SJSA1 (cell line): ENCODE measurements around the gene SBNO1. TPM values are rescaled to one million over a fixed set of nuclear protein-coding genes. Genes with fewer than 3 reads are reported as not detected.
"Not testable (repeated sequence)": the region's sequence is repeated elsewhere in the genome, so short reads cannot be mapped to it uniquely, and the experiment has no call there.

ENCODE experiments used
- DNase-seq, 2 experiments: peaks; one replicate each; pipeline ENCODE4 v3.0.0-alpha.2; 2015 to 2020; ENCODE audit warnings: low spot score in 2 of 2, low read depth in 1 of 2
- H3K27ac ChIP-seq: fragments of 250-450 bp; sonication (Bioruptor Pico); 2 replicates; pipeline ENCODE4 v1.5.1; 2020; ENCODE audit warnings: mild to moderate bottlenecking, moderate library complexity
- H3K27me3 ChIP-seq: fragments of 250-450 bp; sonication (Bioruptor Pico); replicated peaks from 2 replicates; pipeline ENCODE4 v1.5.1; 2020; ENCODE audit warnings: mild to moderate bottlenecking, moderate library complexity
- H3K36me3 ChIP-seq: fragments of 250-450 bp; sonication (Bioruptor Pico); 2 replicates; pipeline ENCODE4 v1.5.1; 2020; ENCODE audit warnings: mild to moderate bottlenecking
- H3K4me1 ChIP-seq: fragments of 250-450 bp; sonication (Bioruptor Pico); replicated peaks from 2 replicates; pipeline ENCODE4 v1.6.1; 2021; ENCODE audit warnings: mild to moderate bottlenecking
- H3K4me3 ChIP-seq: fragments of 250-450 bp; sonication (Bioruptor Pico); 2 replicates; pipeline ENCODE4 v1.5.1; 2020; ENCODE audit warnings: mild to moderate bottlenecking
- H3K9me3 ChIP-seq: fragments of 250-450 bp; sonication (Bioruptor Pico); replicated peaks from 2 replicates; pipeline ENCODE4 v1.5.1; 2020; ENCODE audit warnings: mild to moderate bottlenecking
- total RNA-seq: library from RNA; depleted of rRNA; stranded (reverse); fragments of >200 nt; shearing (Covaris generic); gene quantifications from 2 replicates; pipeline ENCODE4 v1.2.3, GENCODE V29; 2014; rRNA removed

The SBNO1 gene
- total RNA-seq, 1 experiment from 2014 or later, result 19.2 TPM

DNA sequence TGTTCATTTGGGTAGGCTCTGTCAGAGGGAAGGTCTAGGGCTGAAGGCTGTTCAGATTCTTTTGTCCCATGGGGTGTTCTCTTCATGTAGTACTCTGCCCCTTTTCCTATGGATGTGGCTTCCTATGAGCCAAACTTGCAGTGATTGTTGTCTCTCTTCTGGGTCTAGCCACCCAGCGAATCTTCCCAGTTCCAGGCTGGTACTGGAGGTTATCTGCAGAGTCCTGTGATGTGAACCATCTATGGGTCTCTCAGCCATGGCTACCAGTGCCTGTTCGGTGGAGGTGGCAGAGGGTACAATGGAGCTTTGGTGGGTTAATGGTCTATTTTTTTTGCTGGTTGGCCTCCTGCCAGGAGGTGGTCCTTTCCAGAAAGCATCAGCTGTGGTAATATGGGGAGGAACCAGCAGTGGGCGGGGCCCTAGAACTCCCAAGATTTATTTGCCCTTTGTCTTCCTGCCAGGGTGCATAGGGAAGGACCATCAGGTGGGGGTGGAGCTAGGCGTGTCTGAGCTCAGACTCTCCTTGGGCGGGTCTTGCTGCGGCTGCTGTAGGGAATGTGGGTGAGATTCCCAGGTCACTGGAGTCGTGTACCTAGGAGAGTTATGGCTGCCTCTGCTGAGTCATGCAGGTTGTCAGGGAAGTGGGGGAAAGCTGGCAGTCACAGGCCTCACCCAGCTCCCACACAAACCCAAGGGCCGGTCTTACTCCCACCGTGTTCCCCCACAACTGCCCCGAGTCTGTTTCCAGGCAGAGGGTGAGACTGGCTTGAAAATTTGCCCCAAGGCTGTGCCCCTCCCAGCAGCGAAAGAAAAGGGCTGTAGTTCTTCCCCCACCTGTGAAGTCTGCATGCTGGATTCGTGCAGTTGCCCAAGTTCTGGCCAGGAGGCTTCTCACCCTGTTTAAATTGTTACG is 113.9 kb downstream of the SBNO1 start:
- Histone ChIP-seq H3K4me1 (no peaks in the 10 kb centered on the region), H3K4me3 (no peak overlapping the region), H3K27me3 (no peaks in the 10 kb centered on the region), H3K36me3 (peaks cover 54% of the 10 kb centered on the region), H3K27ac (no peak overlapping the region), H3K9me3 (peaks cover 5% of the 10 kb centered on the region; the same call in 1 of the 2 replicates)
- no peak for DNase-seq

DNA sequence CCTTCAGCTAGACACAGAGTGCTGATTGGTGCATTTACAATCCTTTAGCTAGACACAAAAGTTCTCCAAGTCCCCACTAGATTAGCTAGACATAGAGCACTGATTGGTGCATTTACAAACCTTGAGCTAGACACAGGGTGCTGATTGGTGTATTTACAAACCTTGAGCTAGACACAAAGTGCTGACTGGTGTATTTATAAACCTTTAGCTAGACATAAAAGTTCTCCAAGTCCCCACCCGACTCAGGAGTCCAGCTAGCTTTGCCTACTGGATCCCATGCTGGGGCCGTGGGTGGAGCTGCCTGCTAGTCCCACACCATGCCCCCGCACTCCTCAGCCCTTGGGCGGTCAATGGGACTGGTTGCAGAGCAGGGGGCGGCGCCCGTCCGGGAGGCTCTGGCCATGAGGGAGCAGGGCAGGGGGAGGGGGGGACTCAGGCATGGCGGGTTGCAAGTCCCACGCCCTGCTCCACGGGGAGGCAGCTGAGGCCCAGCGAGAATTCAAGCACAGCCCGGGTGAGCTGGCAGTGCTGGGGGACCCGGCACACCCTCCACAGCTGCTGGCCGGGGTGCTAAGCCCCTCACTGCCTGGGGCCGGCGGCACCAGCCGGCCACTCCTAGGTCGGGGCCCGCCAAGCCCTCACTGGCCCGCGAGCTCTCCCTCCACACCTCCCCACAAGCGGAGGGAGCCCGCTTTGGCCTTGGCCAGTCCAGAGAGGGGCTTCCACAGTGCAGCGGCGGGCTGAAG is 115.5 kb downstream of the SBNO1 start:
- not testable (repeated sequence) for H3K4me3 ChIP-seq, H3K27ac ChIP-seq, H3K9me3 ChIP-seq, H3K4me1 ChIP-seq, DNase-seq, H3K27me3 ChIP-seq
- peaks cover 48% of the 10 kb centered on the region for H3K36me3 ChIP-seq

DNA sequence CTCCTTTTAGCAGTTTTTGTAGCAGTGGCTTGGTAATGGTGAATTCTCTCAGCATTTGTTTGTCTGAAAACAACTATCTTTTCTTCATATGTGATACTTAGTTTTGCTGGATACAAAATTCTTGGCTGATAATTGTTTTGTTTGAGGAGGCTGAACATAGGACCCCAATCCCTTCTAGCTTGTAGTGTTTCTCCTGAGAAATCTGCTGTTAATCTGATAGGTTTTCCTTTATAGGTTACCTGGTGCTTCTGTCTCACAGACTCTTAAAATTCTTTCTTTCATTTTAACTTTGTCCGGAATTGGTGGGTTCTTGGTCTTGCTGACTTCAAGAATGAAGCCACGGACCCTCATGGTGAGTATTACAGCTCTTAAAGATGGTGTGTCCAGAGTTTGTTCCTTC is 116.5 kb downstream of the SBNO1 start:
- H3K9me3 ChIP-seq, DNase-seq, H3K27ac ChIP-seq, H3K4me1 ChIP-seq, H3K4me3 ChIP-seq, H3K27me3 ChIP-seq: not testable (repeated sequence)
- H3K36me3 ChIP-seq, result peaks cover 43% of the 10 kb centered on the region

DNA sequence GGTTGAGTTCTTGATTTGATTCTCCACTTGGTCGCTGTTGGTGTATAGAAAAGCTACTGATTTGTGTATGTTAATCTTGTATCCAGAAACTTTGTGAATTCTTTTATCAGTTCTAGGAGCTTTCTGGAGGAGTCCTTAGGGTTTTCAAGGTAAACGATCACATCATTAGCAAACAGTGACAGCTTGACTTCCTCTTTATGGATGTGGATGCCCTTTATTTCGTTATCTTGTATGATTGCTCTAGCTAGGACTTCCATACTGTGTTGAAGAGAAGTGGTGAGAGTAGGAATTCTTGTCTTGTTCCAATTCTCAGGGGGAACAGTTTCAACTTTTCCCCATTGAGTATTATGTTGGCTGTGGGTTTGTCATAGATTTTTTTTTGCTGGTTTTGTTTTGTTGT is 119.0 kb downstream of the SBNO1 start:
- no peaks in the 10 kb centered on the region for H3K27me3 ChIP-seq
- no peaks in the 10 kb centered on the region; the same call in 1 of the 2 replicates for H3K4me1 ChIP-seq
- peaks cover 57% of the 10 kb centered on the region for H3K36me3 ChIP-seq
- H3K27ac ChIP-seq, result no peak overlapping the region
- H3K4me3 ChIP-seq, result no peak overlapping the region
- H3K9me3 ChIP-seq, result peaks cover 5% of the 10 kb centered on the region; the same call in 1 of the 2 replicates
- no peak for DNase-seq

DNA sequence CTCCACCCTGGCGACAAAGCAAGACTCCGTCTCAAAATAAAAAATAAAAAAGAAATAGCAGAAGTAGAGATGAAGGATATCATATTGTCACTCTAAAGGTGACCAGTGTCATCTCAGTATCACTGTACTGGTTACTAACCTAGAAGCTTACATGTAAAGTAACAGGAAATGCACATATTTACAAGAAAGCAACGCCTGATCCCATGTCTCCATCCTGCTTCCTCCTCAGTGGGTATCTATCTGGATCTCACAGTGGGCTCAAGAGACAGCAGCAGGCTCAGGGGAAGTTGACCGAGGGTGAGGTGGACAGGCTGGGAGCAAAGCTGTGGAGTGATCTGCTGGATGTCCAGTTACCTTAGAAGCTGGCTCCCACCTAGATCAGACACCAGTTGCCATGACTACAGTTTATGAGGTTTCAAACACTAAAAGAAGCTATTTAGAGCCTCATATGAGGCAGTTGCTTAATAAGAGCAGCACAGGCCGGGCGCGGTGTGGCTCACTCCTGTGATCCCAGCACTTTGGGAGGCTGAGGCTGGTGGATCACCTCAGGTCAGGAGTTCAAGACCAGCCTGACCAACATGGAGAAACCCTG is 120.9 kb downstream of the SBNO1 start:
- Histone ChIP-seq H3K36me3 (peaks cover 53% of the 10 kb centered on the region), H3K27ac (no peak overlapping the region), H3K9me3 (peaks cover 5% of the 10 kb centered on the region; the same call in 1 of the 2 replicates), H3K4me3 (no peak overlapping the region), H3K4me1 (no peaks in the 10 kb centered on the region; the same call in 1 of the 2 replicates), H3K27me3 (no peaks in the 10 kb centered on the region)
- DNase-seq, result no peak

DNA sequence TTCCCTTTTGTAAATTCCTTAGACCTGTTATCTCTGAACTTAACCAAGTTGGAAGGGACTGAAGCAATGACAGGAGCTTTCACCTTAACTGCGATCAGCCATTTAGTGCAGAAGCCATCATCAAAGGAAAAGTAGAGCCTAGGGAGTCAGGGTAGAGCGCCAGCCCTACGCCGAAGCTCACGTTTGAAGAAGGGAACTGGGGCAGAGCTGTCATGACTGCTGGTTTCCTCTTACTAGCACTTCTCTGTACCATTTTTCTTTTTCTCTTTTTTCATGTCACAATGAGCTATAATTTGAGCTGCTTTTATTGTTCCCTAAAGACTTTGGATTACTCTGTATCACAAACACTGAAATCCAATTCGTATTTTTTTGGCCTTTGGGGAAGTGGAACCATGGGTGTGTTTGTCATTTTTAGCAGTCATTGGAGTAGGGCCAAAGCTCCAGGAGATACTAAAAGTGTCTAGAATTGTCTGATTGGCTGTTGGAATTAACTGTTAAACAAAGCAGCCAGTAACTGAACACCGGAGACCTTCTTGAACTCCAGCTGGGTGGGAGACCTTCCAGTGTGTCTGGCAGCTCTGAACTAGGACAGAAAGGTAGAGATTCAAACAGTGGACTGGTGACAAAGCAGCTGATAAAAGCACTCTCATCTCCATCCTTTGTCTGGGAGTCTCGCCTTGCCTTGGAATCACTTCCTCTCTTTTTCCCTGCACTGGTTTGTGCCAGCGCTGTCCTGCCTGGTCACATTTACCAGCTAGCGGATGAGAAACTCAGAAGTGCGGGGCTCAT is 122.3 kb downstream of the SBNO1 start:
- Histone ChIP-seq H3K27me3 (no peaks in the 10 kb centered on the region), H3K4me3 (no peak overlapping the region), H3K36me3 (peaks cover 44% of the 10 kb centered on the region), H3K27ac (no peak overlapping the region), H3K4me1 (no peaks in the 10 kb centered on the region; the same call in 1 of the 2 replicates), H3K9me3 (no peaks in the 10 kb centered on the region)
- DNase-seq, result no peak

Other genes with a start within 250 kb of the SBNO1 start
- gene PITPNM2, start 213.8 kb downstream of the SBNO1 start, total RNA-seq, result 0.42 TPM in 1 of 2 replicates, not detected in the other
- gene MPHOSPH9, start 131.7 kb downstream of the SBNO1 start, total RNA-seq, result 77.6 and 142 TPM in 2 replicates
- gene MTRFR, start 131.4 kb downstream of the SBNO1 start, total RNA-seq, result 10.3 and 14.2 TPM in 2 replicates
- 124 and 162 TPM in 2 replicates for gene CDK2AP1, start 93.0 kb downstream of the SBNO1 start, total RNA-seq
- gene KMT5A, start 19.3 kb upstream of the SBNO1 start, total RNA-seq, result 42.9 and 61.5 TPM in 2 replicates
- 1.3 and 2.1 TPM in 2 replicates for gene RILPL2, start 71.8 kb upstream of the SBNO1 start, total RNA-seq
- 7.8 and 17.8 TPM in 2 replicates for gene SNRNP35, start 93.3 kb upstream of the SBNO1 start, total RNA-seq
- gene RILPL1, start 168.9 kb upstream of the SBNO1 start, total RNA-seq, result 6.1 and 8.3 TPM in 2 replicates
- 251 and 353 TPM in 2 replicates for gene TMED2, start 219.7 kb upstream of the SBNO1 start, total RNA-seq
- gene DDX55, start 237.3 kb upstream of the SBNO1 start, total RNA-seq, result 19.5 and 24.7 TPM in 2 replicates